Measurements from ENCODE around the gene KRT36.

Gene KRT36

DNA sequence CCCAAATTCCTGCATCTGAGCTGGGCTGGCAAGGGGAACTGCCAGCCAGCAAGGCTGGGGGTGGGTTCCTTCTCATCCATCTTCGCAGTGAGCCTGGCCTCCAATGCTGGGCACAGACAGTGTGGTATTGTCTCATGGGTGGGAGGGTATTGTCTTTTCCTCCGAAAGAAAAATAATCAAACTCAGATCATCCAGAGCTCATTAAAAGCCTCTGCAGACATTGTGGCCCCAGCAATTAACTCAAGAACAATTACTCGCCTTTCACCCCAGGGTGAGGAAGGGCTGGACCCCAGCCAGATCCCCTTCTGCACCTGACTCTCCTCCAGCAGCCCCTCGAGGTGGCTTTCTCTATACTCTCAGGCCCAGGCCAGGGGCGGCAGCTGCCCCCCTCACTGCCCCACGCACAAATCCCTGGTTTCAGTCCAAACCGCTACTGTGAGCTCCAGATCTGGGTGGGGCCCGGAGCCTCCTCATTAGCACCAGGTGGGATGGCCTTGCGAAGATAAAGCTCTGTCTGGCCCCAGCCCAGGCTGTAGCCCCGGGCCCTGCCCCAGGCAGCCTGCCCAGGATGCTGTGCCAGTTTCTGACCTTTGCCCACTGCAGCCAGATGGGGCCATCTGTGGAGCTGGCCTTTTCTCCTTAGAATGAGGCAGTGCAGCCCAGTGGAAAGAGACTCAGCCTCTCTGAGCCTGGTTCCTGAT, 31.3 kb upstream of the KRT36 start:
- no peak overlapping the region for H3K27ac ChIP-seq (ENCODE audit: low read depth, low read length)
- H4K8ac ChIP-seq (ENCODE audit: low read depth, low read length) = no peak overlapping the region
- H3K36me3 ChIP-seq (ENCODE audit: control insufficient read depth, insufficient read depth, low read length) = peaks cover 9% of the 10 kb centered on the region
- H2AK5ac ChIP-seq (ENCODE audit: low read length) = no peak overlapping the region
- no peak for DNase-seq
- H3K4ac ChIP-seq (ENCODE audit: low read depth, low read length) = no peak overlapping the region
- no peak overlapping the region for H3K4me3 ChIP-seq (ENCODE audit: low read length)
- H3K4me2 ChIP-seq (ENCODE audit: low read length) = no peak overlapping the region
- H2BK120ac ChIP-seq (ENCODE audit: low read depth, low read length) = no peak overlapping the region
- WGBS (ENCODE audit: extremely low coverage, insufficient coverage, low lambda C conversion rate) = no CpG with 5 or more reads among the region's 10 CpGs
- H3K23ac ChIP-seq (ENCODE audit: low read length) = no peak overlapping the region
- no peaks in the 10 kb centered on the region for H3K79me2 ChIP-seq (ENCODE audit: control insufficient read depth, insufficient read depth, low read length)
- H3K18ac ChIP-seq (ENCODE audit: low read length) = no peak overlapping the region
- H3K79me1 ChIP-seq (ENCODE audit: low read length) = no peaks in the 10 kb centered on the region
- H2BK15ac ChIP-seq (replicated peaks; ENCODE audit: low read depth) = no peak overlapping the region
- H3K4me1 ChIP-seq (ENCODE audit: control insufficient read depth, low read depth, low read length) = peaks cover 3% of the 10 kb centered on the region
- no peak overlapping the region for H3K9ac ChIP-seq (ENCODE audit: low read length)
- no peaks in the 10 kb centered on the region for H3K27me3 ChIP-seq (ENCODE audit: insufficient read depth, low read length, poor library complexity)
- no peak overlapping the region for H2BK5ac ChIP-seq (ENCODE audit: low read length)
- H3K56ac ChIP-seq (ENCODE audit: low read length) = peak overlapping the region; percentile 15
- no peak overlapping the region for H4K5ac ChIP-seq (ENCODE audit: low read length)

DNA sequence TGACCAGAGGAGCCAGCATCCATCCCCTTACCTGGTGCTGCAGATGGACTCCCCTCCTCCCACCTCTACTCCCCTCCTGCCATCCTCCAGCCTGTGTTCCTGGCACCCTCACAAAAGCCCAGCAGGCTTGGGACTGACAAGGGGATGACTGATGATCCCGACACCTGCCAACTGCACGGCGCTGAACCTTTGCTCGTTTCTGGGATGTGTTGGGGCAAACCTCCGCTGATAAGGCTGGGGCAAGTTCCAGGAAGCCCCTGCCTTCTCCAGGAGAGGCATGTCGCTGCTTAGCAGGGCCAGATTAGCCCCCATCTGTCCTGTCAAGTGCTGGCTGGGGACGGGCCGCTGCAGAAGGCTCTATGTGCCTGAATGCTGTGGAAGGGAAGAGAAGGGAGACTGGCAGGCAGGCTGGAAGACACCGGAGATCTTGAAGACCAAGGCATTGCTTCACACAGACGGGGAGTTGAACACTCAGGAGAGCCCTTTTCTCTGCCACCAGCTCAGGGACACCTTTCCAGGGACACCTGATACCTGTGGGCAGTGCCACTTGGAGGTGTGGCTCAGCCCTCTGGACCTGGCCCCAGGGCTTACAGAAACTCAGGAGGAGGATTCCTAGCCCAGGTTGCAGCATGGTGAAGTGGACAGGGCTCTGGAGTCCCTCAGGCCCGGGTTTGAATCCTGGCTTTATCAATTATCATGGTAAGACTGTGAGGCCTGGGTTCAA, 30.0 kb upstream of the KRT36 start:
- no peak overlapping the region for H2AK5ac ChIP-seq (ENCODE audit: low read length)
- H3K4me3 ChIP-seq (ENCODE audit: low read length) = no peak overlapping the region
- H3K4me2 ChIP-seq (ENCODE audit: low read length) = no peak overlapping the region
- H3K36me3 ChIP-seq (ENCODE audit: control insufficient read depth, insufficient read depth, low read length) = peaks cover 9% of the 10 kb centered on the region
- H3K27ac ChIP-seq (ENCODE audit: low read depth, low read length) = no peak overlapping the region
- no peak overlapping the region for H4K8ac ChIP-seq (ENCODE audit: low read depth, low read length)
- H2BK5ac ChIP-seq (ENCODE audit: low read length) = no peak overlapping the region
- peaks cover 3% of the 10 kb centered on the region for H3K4me1 ChIP-seq (ENCODE audit: control insufficient read depth, low read depth, low read length)
- H3K56ac ChIP-seq (ENCODE audit: low read length) = no peak overlapping the region
- no peak overlapping the region for H3K4ac ChIP-seq (ENCODE audit: low read depth, low read length)
- DNase-seq = no peak
- no CpG with 5 or more reads among the region's 11 CpGs for WGBS (ENCODE audit: extremely low coverage, insufficient coverage, low lambda C conversion rate)
- H3K79me1 ChIP-seq (ENCODE audit: low read length) = no peaks in the 10 kb centered on the region
- H2BK120ac ChIP-seq (ENCODE audit: low read depth, low read length) = no peak overlapping the region
- no peak overlapping the region for H3K23ac ChIP-seq (ENCODE audit: low read length)
- no peak overlapping the region for H4K5ac ChIP-seq (ENCODE audit: low read length)
- H3K27me3 ChIP-seq (ENCODE audit: insufficient read depth, low read length, poor library complexity) = no peaks in the 10 kb centered on the region
- no peak overlapping the region for H3K9ac ChIP-seq (ENCODE audit: low read length)
- H2BK15ac ChIP-seq (replicated peaks; ENCODE audit: low read depth) = no peak overlapping the region
- no peak overlapping the region for H3K18ac ChIP-seq (ENCODE audit: low read length)
- no peaks in the 10 kb centered on the region for H3K79me2 ChIP-seq (ENCODE audit: control insufficient read depth, insufficient read depth, low read length)

DNA sequence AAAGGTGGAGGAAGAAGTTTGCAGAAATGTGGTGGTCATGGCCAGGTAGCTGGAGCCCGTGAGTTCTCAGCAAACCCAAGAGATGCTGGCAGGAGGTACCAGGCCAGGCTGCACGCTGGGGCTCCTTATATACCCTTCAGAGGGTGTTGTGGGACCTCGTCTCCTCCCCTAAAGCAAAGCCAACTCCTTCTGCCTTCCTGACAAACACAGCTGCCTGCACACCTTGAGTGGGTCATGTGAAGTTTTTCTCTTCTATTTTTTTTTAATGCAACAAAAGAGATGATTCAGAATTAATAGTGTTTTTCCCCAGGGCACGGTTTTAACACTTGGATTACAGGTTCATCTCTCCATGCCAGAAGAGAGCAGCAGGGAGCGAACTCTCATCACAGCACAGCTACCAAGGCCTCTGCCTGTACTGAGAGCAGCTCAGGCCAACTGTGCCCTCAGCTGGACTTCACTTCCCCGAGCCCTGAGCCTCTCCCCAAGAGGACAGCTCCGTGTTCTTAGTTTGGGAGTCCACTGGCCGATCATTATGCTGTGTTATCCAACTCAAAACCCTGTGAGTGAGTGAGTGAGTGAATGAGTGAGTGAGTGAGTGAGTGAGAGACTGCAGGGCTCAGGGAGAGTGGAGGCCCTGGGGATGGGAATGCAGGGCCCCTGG, 29.2 kb upstream of the KRT36 start, which contains the start of gene KRT15:
Gene KRT15, minus strand, starts transcription at position 102 of the 661 bp plus-strand sequence. Its CDS starts 63 bp downstream, at position 39.
- H3K4me1 ChIP-seq (ENCODE audit: control insufficient read depth, low read depth, low read length) = peaks cover 3% of the 10 kb centered on the region
- no peaks in the 10 kb centered on the region for H3K79me2 ChIP-seq (ENCODE audit: control insufficient read depth, insufficient read depth, low read length)
- WGBS (ENCODE audit: extremely low coverage, insufficient coverage, low lambda C conversion rate) = no CpG with 5 or more reads among the region's 8 CpGs
- no peaks in the 10 kb centered on the region for H3K79me1 ChIP-seq (ENCODE audit: low read length)
- H4K5ac ChIP-seq (ENCODE audit: low read length) = no peak within 1 kb of the TSS
- H2BK120ac ChIP-seq (ENCODE audit: low read depth, low read length) = no peak within 1 kb of the TSS
- peaks cover 3% of the 10 kb centered on the region for H3K36me3 ChIP-seq (ENCODE audit: control insufficient read depth, insufficient read depth, low read length)
- H3K27ac ChIP-seq (ENCODE audit: low read depth, low read length) = no peak within 1 kb of the TSS
- H2BK15ac ChIP-seq (replicated peaks; ENCODE audit: low read depth) = no peak within 1 kb of the TSS
- no peak within 1 kb of the TSS for H3K4ac ChIP-seq (ENCODE audit: low read depth, low read length)
- H3K23ac ChIP-seq (ENCODE audit: low read length) = no peak within 1 kb of the TSS
- H4K8ac ChIP-seq (ENCODE audit: low read depth, low read length) = no peak within 1 kb of the TSS
- H2AK5ac ChIP-seq (ENCODE audit: low read length) = no peak within 1 kb of the TSS
- no peaks in the 10 kb centered on the region for H3K27me3 ChIP-seq (ENCODE audit: insufficient read depth, low read length, poor library complexity)
- H3K56ac ChIP-seq (ENCODE audit: low read length) = peak within 1 kb of the TSS; percentile 25
- no peak within 1 kb of the TSS for H3K4me2 ChIP-seq (ENCODE audit: low read length)
- H2BK5ac ChIP-seq (ENCODE audit: low read length) = no peak within 1 kb of the TSS
- H3K4me3 ChIP-seq (ENCODE audit: low read length) = no peak within 1 kb of the TSS
- no peak for DNase-seq
- H3K9ac ChIP-seq (ENCODE audit: low read length) = no peak within 1 kb of the TSS
- no peak within 1 kb of the TSS for H3K18ac ChIP-seq (ENCODE audit: low read length)

DNA sequence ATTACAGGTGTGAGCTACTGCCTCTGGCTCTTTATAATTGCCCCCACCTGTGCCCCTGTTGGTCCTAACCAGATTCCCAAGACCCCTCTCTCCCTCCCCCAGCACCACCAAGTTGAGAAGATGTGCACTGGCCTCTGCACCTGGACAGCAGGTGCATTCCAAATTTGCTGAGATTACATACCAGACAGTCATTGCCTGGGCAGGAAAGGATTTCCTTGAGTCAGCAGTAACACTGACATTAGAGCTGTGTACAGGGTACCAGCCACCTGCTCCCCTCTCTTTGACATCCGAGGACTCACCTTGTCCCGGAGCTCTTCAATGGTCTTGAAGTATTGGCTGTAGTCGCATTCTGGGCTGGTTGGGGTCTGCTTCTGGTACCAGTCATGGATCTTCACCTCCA, 28.3 kb upstream of the KRT36 start:
- H3K23ac ChIP-seq (ENCODE audit: low read length) = no peak overlapping the region
- H3K79me1 ChIP-seq (ENCODE audit: low read length) = no peaks in the 10 kb centered on the region
- H3K27me3 ChIP-seq (ENCODE audit: insufficient read depth, low read length, poor library complexity) = no peaks in the 10 kb centered on the region
- peaks cover 3% of the 10 kb centered on the region for H3K4me1 ChIP-seq (ENCODE audit: control insufficient read depth, low read depth, low read length)
- H3K9ac ChIP-seq (ENCODE audit: low read length) = no peak overlapping the region
- H2BK5ac ChIP-seq (ENCODE audit: low read length) = no peak overlapping the region
- no peak overlapping the region for H3K18ac ChIP-seq (ENCODE audit: low read length)
- no peak overlapping the region for H3K27ac ChIP-seq (ENCODE audit: low read depth, low read length)
- no CpG with 5 or more reads among the region's 3 CpGs for WGBS (ENCODE audit: extremely low coverage, insufficient coverage, low lambda C conversion rate)
- H2BK15ac ChIP-seq (replicated peaks; ENCODE audit: low read depth) = no peak overlapping the region
- H2BK120ac ChIP-seq (ENCODE audit: low read depth, low read length) = no peak overlapping the region
- no peak overlapping the region for H4K8ac ChIP-seq (ENCODE audit: low read depth, low read length)
- no peak for DNase-seq
- no peaks in the 10 kb centered on the region for H3K79me2 ChIP-seq (ENCODE audit: control insufficient read depth, insufficient read depth, low read length)
- H3K4me3 ChIP-seq (ENCODE audit: low read length) = no peak overlapping the region
- no peaks in the 10 kb centered on the region for H3K36me3 ChIP-seq (ENCODE audit: control insufficient read depth, insufficient read depth, low read length)
- no peak overlapping the region for H3K4ac ChIP-seq (ENCODE audit: low read depth, low read length)
- H4K5ac ChIP-seq (ENCODE audit: low read length) = no peak overlapping the region
- H2AK5ac ChIP-seq (ENCODE audit: low read length) = no peak overlapping the region
- H3K4me2 ChIP-seq (ENCODE audit: low read length) = no peak overlapping the region
- no peak overlapping the region for H3K56ac ChIP-seq (ENCODE audit: low read length)

DNA sequence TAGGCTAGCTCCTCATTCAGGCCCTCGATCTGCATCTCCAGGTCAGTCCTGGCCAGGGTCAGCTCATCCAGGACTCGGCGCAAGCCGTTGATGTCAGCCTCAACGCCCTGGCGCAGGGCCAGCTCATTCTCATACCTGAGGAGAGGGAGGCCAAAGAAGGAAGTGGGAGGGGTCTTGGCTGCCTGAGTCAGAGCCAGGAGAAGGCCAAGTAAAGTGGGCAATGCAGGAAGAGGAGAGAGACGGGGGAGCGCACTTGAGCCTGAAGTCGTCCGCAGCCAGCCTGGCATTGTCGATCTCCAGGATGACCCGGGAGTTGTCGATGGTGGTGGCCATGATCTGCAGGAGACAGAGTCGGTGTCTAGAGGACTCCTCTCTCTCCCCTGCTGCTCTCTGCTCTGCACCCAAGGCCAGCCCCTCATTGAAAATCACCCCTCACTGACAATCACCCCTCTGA, 27.1 kb upstream of the KRT36 start:
- no peak overlapping the region for H3K4me2 ChIP-seq (ENCODE audit: low read length)
- H4K5ac ChIP-seq (ENCODE audit: low read length) = no peak overlapping the region
- H3K79me1 ChIP-seq (ENCODE audit: low read length) = no peaks in the 10 kb centered on the region
- no peaks in the 10 kb centered on the region for H3K36me3 ChIP-seq (ENCODE audit: control insufficient read depth, insufficient read depth, low read length)
- no peaks in the 10 kb centered on the region for H3K79me2 ChIP-seq (ENCODE audit: control insufficient read depth, insufficient read depth, low read length)
- WGBS (ENCODE audit: extremely low coverage, insufficient coverage, low lambda C conversion rate) = no CpG with 5 or more reads among the region's 14 CpGs
- H3K27me3 ChIP-seq (ENCODE audit: insufficient read depth, low read length, poor library complexity) = no peaks in the 10 kb centered on the region
- no peak overlapping the region for H2BK15ac ChIP-seq (replicated peaks; ENCODE audit: low read depth)
- H3K4me3 ChIP-seq (ENCODE audit: low read length) = no peak overlapping the region
- no peak overlapping the region for H3K9ac ChIP-seq (ENCODE audit: low read length)
- no peak overlapping the region for H3K18ac ChIP-seq (ENCODE audit: low read length)
- H4K8ac ChIP-seq (ENCODE audit: low read depth, low read length) = no peak overlapping the region
- no peak overlapping the region for H2BK120ac ChIP-seq (ENCODE audit: low read depth, low read length)
- no peak overlapping the region for H2BK5ac ChIP-seq (ENCODE audit: low read length)
- no peak overlapping the region for H3K4ac ChIP-seq (ENCODE audit: low read depth, low read length)
- no peak for DNase-seq
- H3K27ac ChIP-seq (ENCODE audit: low read depth, low read length) = no peak overlapping the region
- H2AK5ac ChIP-seq (ENCODE audit: low read length) = no peak overlapping the region
- H3K4me1 ChIP-seq (ENCODE audit: control insufficient read depth, low read depth, low read length) = no peaks in the 10 kb centered on the region
- H3K23ac ChIP-seq (ENCODE audit: low read length) = no peak overlapping the region
- no peak overlapping the region for H3K56ac ChIP-seq (ENCODE audit: low read length)
